ENCODE data around the gene MEFV. TPM values are rescaled to one million over a fixed set of nuclear protein-coding genes. Genes with fewer than 3 reads are reported as not detected.

Gene MEFV
- total and polyA plus RNA-seq, 2 of the 13 experiments (the other 11 are each of a cell fraction or from before 2014, with no cell fraction given): 0.22 TPM; not detected in 1

DNA sequence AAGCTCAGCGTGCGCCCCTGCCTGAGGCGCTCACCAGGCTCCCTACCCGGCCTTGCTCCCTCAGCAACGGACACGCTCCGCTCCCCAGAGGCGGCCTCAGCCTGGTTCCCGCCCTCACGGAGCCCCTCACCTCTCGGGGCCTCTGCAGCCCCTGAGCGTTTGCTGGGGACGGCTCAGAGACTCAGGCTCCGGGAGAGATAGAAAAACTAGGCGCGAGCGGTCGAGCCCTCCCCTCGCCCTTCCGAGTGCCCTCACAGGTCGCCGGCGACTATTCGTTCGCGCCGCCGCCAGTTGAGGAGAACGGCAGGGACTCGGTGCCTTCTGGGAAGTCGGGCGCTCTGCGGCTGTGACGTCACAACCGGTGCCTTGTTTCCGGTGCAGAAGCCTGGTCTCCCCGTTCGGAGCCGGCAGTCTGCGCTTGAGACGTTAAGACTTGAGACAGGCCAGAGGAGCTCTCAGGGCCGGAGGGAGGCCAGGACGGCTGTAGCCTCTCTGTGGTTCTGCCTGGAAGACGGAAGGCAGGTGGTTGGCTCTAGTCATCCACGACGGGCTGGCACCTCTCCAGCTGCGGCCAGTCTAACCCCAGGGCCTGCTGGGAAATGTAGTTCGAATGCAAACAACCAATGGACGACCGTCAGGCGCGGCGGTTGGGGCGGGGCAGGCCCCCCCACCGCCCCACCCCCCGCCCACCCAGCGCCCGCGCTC lies 21.4 kb downstream of the MEFV start, which contains the start of gene ZNF200 (continued):
- TF ChIP-seq, protein P1, sequence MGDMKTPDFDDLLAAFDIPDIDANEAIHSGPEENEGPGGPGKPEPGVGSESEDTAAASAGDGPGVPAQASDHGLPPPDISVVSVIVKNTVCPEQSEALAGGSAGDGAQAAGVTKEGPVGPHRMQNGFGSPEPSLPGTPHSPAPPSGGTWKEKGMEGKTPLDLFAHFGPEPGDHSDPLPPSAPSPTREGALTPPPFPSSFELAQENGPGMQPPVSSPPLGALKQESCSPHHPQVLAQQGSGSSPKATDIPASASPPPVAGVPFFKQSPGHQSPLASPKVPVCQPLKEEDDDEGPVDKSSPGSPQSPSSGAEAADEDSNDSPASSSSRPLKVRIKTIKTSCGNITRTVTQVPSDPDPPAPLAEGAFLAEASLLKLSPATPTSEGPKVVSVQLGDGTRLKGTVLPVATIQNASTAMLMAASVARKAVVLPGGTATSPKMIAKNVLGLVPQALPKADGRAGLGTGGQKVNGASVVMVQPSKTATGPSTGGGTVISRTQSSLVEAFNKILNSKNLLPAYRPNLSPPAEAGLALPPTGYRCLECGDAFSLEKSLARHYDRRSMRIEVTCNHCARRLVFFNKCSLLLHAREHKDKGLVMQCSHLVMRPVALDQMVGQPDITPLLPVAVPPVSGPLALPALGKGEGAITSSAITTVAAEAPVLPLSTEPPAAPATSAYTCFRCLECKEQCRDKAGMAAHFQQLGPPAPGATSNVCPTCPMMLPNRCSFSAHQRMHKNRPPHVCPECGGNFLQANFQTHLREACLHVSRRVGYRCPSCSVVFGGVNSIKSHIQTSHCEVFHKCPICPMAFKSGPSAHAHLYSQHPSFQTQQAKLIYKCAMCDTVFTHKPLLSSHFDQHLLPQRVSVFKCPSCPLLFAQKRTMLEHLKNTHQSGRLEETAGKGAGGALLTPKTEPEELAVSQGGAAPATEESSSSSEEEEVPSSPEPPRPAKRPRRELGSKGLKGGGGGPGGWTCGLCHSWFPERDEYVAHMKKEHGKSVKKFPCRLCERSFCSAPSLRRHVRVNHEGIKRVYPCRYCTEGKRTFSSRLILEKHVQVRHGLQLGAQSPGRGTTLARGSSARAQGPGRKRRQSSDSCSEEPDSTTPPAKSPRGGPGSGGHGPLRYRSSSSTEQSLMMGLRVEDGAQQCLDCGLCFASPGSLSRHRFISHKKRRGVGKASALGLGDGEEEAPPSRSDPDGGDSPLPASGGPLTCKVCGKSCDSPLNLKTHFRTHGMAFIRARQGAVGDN (CRISPR knock-in tag; IDR thresholded peaks at IDR 0.05): peak; percentile 88
- TF ChIP-seq GABPB1 (CRISPR knock-in tag; IDR thresholded peaks at IDR 0.05) (peak; percentile 97), SOX13 (IDR thresholded peaks at IDR 0.05) (no peak), SOX13 (CRISPR knock-in tag; conservative IDR thresholded peaks at IDR 0.05 in 1 of 2, IDR thresholded peaks at IDR 0.05 in 1 of 2) (no peak), SRSF9 (IDR thresholded peaks at IDR 0.05; ENCODE audit: borderline replicate concordance, insufficient read depth, low read depth, low read length, poor library complexity, severe bottlenecking) (no peak), ZNF709 (CRISPR knock-in tag; IDR thresholded peaks at IDR 0.05) (peak; percentile 47; the same call in 1 of the 2 replicates), BRD4 (CRISPR knock-in tag; IDR thresholded peaks at IDR 0.05) (peak; percentile 60), GATA4 (IDR thresholded peaks at IDR 0.05; ENCODE audit: borderline replicate concordance, low read depth) (no peak), ZNF264 (CRISPR knock-in tag; IDR thresholded peaks at IDR 0.05) (no peak), HMGA1 (CRISPR knock-in tag; conservative IDR thresholded peaks at IDR 0.05) (no peak), PITX1 (CRISPR knock-in tag; IDR thresholded peaks at IDR 0.05) (peak; percentile 42), HIVEP1 (CRISPR knock-in tag; IDR thresholded peaks at IDR 0.05) (0 out of 2 replicates have a peak, but pooled peaks have one; percentile 74), SATB2 (CRISPR knock-in tag; IDR thresholded peaks at IDR 0.05) (no peak), CREB1 (IDR thresholded peaks at IDR 0.05) (peak; percentile 100), CREB1 (CRISPR knock-in tag; IDR thresholded peaks at IDR 0.05) (peak; percentile 98), ZSCAN20 (CRISPR knock-in tag; IDR thresholded peaks at IDR 0.05; ENCODE audit: borderline replicate concordance) (peak; percentile 74; the same call in 1 of the 2 replicates), HNF4G (IDR thresholded peaks at IDR 0.05; ENCODE audit: borderline replicate concordance, low read depth, low read length) (no peak), HNF4G (CRISPR knock-in tag; IDR thresholded peaks at IDR 0.05; ENCODE audit: borderline replicate concordance, low read depth) (0 out of 2 replicates have a peak, but pooled peaks have one; percentile 49), TOE1 (CRISPR knock-in tag; IDR thresholded peaks at IDR 0.05) (no peak), ZNF205 (CRISPR knock-in tag; IDR thresholded peaks at IDR 0.05) (no peak; the same call in 1 of the 2 replicates), ZNF724P (CRISPR knock-in tag; IDR thresholded peaks at IDR 0.05; ENCODE audit: borderline replicate concordance) (0 out of 2 replicates have a peak, but pooled peaks have one; percentile 42), JUN (CRISPR knock-in tag; IDR thresholded peaks at IDR 0.05) (peak; percentile 72; the same call in 1 of the 2 replicates), ZNF703 (CRISPR knock-in tag; IDR thresholded peaks at IDR 0.05; ENCODE audit: borderline replicate concordance) (no peak), ZNF260 (CRISPR knock-in tag; IDR thresholded peaks at IDR 0.05; ENCODE audit: borderline replicate concordance, low read depth) (no peak)
- TF ChIP-seq, protein P2, sequence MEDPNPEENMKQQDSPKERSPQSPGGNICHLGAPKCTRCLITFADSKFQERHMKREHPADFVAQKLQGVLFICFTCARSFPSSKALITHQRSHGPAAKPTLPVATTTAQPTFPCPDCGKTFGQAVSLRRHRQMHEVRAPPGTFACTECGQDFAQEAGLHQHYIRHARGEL (CRISPR knock-in tag; IDR thresholded peaks at IDR 0.05): no peak
- TF ChIP-seq, protein P3, sequence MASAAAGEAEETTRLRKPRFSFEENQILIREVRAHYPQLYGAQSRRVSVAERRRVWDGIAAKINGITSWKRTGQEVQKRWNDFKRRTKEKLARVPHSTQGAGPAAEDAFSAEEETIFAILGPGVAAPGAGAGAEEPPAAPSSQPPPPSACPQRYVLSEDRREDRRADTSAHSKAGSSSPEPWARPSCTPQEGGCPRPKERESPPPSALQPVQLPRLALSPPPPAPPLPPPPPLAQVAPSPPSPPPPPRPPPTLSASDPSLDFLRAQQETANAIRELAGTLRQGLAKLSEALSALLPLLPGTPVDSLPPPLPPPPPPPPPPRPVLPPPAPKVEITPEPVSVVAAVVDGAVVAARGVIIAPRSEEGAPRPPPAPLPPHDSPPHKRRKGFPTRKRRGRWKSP (CRISPR knock-in tag; IDR thresholded peaks at IDR 0.05): 0 out of 2 replicates have a peak, but pooled peaks have one; percentile 73
